Measurements from ENCODE around the gene SERPINB5. TPM values are rescaled to one million over a fixed set of nuclear protein-coding genes. Genes with fewer than 3 reads are reported as not detected.

The SERPINB5 gene
- total RNA-seq, 2 donors from 2014 or later: not detected

DNA sequence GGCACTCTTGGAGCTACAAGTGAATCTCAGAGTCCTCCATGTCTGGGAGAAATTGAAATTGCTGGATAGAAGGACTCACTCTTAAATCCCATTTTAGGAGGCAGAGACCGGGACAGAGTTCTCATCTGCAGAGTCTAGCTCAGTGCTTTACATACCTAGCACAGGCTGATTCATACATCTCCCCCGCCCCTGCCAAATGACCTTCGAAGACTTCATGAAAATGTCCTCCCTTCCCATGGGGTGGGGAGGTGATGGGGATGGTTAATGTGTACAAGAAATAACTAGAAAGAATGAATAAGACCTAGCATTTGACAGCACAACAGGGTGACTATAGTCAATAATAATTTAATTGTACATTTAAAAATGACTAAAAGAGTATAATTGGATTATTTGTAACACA lies 8.2 kb upstream of the SERPINB5 start:
- H3K4me1 ChIP-seq: no peaks in the 10 kb centered on the region
- intact Hi-C loops (cut with DNase I): no loop called here
- TF ChIP-seq CTCF (IDR thresholded peaks at IDR 0.05): no peak
- H3K9me3 ChIP-seq: no peaks in the 10 kb centered on the region
- H3K27me3 ChIP-seq: no peaks in the 10 kb centered on the region
- 71 to 76% methylated on average over 3 of the region's 3 CpGs for WGBS, 2 donors
- H3K27ac ChIP-seq: no peak overlapping the region
- DNase-seq: no peak
- no peak for ATAC-seq
- no peak overlapping the region for H3K4me3 ChIP-seq
- no peaks in the 10 kb centered on the region for H3K36me3 ChIP-seq (replicated peaks in 1 of 2; ENCODE audit: insufficient read depth in 1 of 2, low read depth in 2 of 2)

- intact Hi-C loops (cut with DNase I): no loop called here
- Histone ChIP-seq H3K36me3 (replicated peaks in 1 of 2; ENCODE audit: insufficient read depth in 1 of 2, low read depth in 2 of 2) (no peaks in the 10 kb centered on the region), H3K9me3 (no peaks in the 10 kb centered on the region), H3K27ac (no peak overlapping the region), H3K4me1 (no peaks in the 10 kb centered on the region), H3K4me3 (no peak overlapping the region), H3K27me3 (no peaks in the 10 kb centered on the region)
- ATAC-seq (no peak), DNase-seq (no peak)
- no peak for TF ChIP-seq CTCF (IDR thresholded peaks at IDR 0.05)
- no peak for TF ChIP-seq POLR2A (IDR thresholded peaks at IDR 0.05)
- 81 to 84% methylated on average over 11 of the region's 12 CpGs for WGBS, 2 donors
These were observed 6.0 kb upstream of the SERPINB5 start for GRCh38 chr18:63470751-63471150.

DNA sequence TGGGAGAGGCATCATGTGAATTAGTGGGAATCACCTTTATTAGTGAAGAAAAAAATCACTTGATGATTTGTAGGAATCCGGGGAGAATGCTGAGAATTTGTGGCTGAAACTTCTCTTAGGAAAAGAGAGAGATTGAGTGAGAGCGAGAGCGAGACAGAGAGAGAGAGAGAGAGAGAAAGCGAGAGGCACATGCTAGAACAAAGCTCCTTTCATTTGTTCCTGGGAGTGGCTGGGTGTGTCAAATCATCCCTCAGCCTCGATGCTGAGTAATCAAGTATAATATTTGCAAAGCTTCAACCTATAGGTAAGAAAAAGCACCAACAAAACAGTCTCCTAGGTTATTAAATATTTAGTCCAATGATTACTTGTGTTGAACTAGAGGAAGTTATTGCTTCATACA lies 4.4 kb upstream of the SERPINB5 start:
- H3K9me3 ChIP-seq: no peaks in the 10 kb centered on the region
- no peaks in the 10 kb centered on the region for H3K36me3 ChIP-seq (replicated peaks in 1 of 2; ENCODE audit: insufficient read depth in 1 of 2, low read depth in 2 of 2)
- no peak for DNase-seq
- intact Hi-C loops (cut with DNase I): no loop called here
- H3K4me1 ChIP-seq: no peaks in the 10 kb centered on the region
- no peak for ATAC-seq
- no peak overlapping the region for H3K27ac ChIP-seq
- H3K4me3 ChIP-seq: no peak overlapping the region
- 50 to 51% methylated on average over 5 of the region's 5 CpGs for WGBS, 2 donors
- TF ChIP-seq POLR2A (IDR thresholded peaks at IDR 0.05): no peak
- no peak for TF ChIP-seq CTCF (IDR thresholded peaks at IDR 0.05)
- no peaks in the 10 kb centered on the region for H3K27me3 ChIP-seq

- H3K27me3 ChIP-seq: no peaks in the 10 kb centered on the region
- no peaks in the 10 kb centered on the region for H3K36me3 ChIP-seq (replicated peaks in 1 of 2; ENCODE audit: insufficient read depth in 1 of 2, low read depth in 2 of 2)
- no peak overlapping the region for H3K4me3 ChIP-seq
- no peaks in the 10 kb centered on the region for H3K4me1 ChIP-seq
- H3K27ac ChIP-seq: no peak overlapping the region
- intact Hi-C loops (cut with DNase I): no loop called here
- WGBS, 2 donors: 79 to 83% methylated on average over 7 of the region's 7 CpGs
- H3K9me3 ChIP-seq: no peaks in the 10 kb centered on the region
- no peak for TF ChIP-seq CTCF (IDR thresholded peaks at IDR 0.05)
- TF ChIP-seq POLR2A (IDR thresholded peaks at IDR 0.05): no peak
- ATAC-seq (no peak), DNase-seq (no peak)
These were observed 442 bp downstream of the SERPINB5 start for GRCh38 chr18:63477200-63477599.

- no peak for ATAC-seq
- Histone ChIP-seq H3K36me3 (replicated peaks in 1 of 2; ENCODE audit: insufficient read depth in 1 of 2, low read depth in 2 of 2) (no peaks in the 10 kb centered on the region), H3K9me3 (no peaks in the 10 kb centered on the region), H3K27ac (no peak overlapping the region), H3K4me1 (no peaks in the 10 kb centered on the region), H3K27me3 (no peaks in the 10 kb centered on the region), H3K4me3 (no peak overlapping the region)
- WGBS, 2 donors: 79 to 84% methylated on average over 5 to 6 of the region's 6 CpGs
- intact Hi-C loops (cut with DNase I): no loop called here
- TF ChIP-seq POLR2A (IDR thresholded peaks at IDR 0.05) (no peak), CTCF (IDR thresholded peaks at IDR 0.05) (no peak)
- no peak for DNase-seq
These were observed 1.2 kb downstream of the SERPINB5 start for GRCh38 chr18:63477968-63478367.

Data from body of pancreas (tissue), 4 donors.